K562 (cell line): ENCODE data around the gene SERTAD4. TPM values are rescaled to one million over a fixed set of nuclear protein-coding genes. Genes with fewer than 3 reads are reported as not detected.

Source experiments
- ATAC-seq: fragments of 200-7000 bp; cut with Tn5 transposase; 3 replicates; pipeline ENCODE4 v1.9.1; 2020; ENCODE audit warnings: moderate library complexity
- BruUV-seq: library from RNA; stranded (reverse); fragments of 400-500 nt; replicated peaks from 2 replicates; lab custom pipeline; 2021; lab: Mats Ljungman, UMichigan
- CTCF ChIA-PET: fragments of 300-600 bp; formaldehyde crosslinking; extraction: SDS; loops from one replicate; lab custom pipeline; 2021; ENCODE audit warnings: low intra/inter-chr PET ratio; lab: Yijun Ruan, JAX
- POLR2A ChIA-PET: fragments of 300-600, 350-650 bp; sonication (Branson Sonifier 250); formaldehyde crosslinking; extraction: SDS; loops from one replicate; lab custom pipeline; 2021; ENCODE audit warnings: antibody characterized with exemption, inconsistent platforms; lab: Yijun Ruan, JAX
- DNase-seq, 4 experiments: peaks; one replicate each; pipeline versions ENCODE4 v3.0.0 to v3.0.0-alpha.2; 2011 to 2018; ENCODE audit warnings: low spot score in 3 of 4, mixed read lengths in 3 of 4; ENCODE audit errors: extremely low read depth in 1 of 4
- FAIRE-seq: peaks from 2 replicates; lab custom pipeline; 2011; peaks lifted over from hg19 to GRCh38; lab: Jason Lieb, UNC
- H2AFZ ChIP-seq: 2 replicates; pipeline ENCODE4 v1.6.0; 2011; ENCODE audit warnings: low read depth, low read length, control low read depth, inconsistent platforms
- H3K27ac ChIP-seq: fragments of 200-600 bp; 3 replicates; pipeline ENCODE4 v1.8.0; 2011; ENCODE audit warnings: low read depth, mild to moderate bottlenecking, control low read depth, inconsistent platforms, low read length, moderate library complexity, mixed read lengths; ENCODE audit errors: extremely low read depth
- H3K27me3 ChIP-seq, 2 experiments: fragments of 300-600 bp in 1 of 2; 2 replicates in 1 of 2; 3 replicates in 1 of 2; pipeline versions ENCODE4 v1.6.0 to v1.8.0; 2011; ENCODE audit warnings: inconsistent platforms in 2 of 2, low read length in 2 of 2, mild to moderate bottlenecking in 1 of 2, mixed read lengths in 1 of 2, moderate library complexity in 1 of 2; ENCODE audit not compliant: control insufficient read depth in 2 of 2, insufficient read depth in 2 of 2
- H3K36me3 ChIP-seq: fragments of 300-600 bp; 3 replicates; pipeline ENCODE4 v1.8.0; 2011; ENCODE audit warnings: mild to moderate bottlenecking, low read length, inconsistent platforms; ENCODE audit not compliant: control insufficient read depth, insufficient read depth
- H3K4me1 ChIP-seq, 2 experiments: fragments of 200-600 bp in 1 of 2; replicated peaks in 1 of 2; 2 replicates in 1 of 2; 3 replicates in 1 of 2; pipeline versions ENCODE4 v1.5.1 to v1.8.0; 2011; ENCODE audit warnings: inconsistent platforms in 2 of 2, low read length in 2 of 2, mild to moderate bottlenecking in 1 of 2, mixed read lengths in 1 of 2, moderate library complexity in 1 of 2; ENCODE audit not compliant: control insufficient read depth in 2 of 2, insufficient read depth in 2 of 2
- H3K4me2 ChIP-seq: 2 replicates; pipeline ENCODE4 v1.6.1; 2011; ENCODE audit warnings: low read length, control low read depth, inconsistent platforms, mixed read lengths; ENCODE audit not compliant: insufficient read depth
- H3K4me3 ChIP-seq: fragments of 200-600 bp; sonication (generic), shearing (Covaris generic); 2 replicates; pipeline ENCODE4 v1.5.1; 2016; ENCODE audit warnings: control low read depth, inconsistent platforms
- H3K79me2 ChIP-seq: fragments of 200-600 bp; 3 replicates; pipeline ENCODE4 v1.8.0; 2011; ENCODE audit warnings: low read length, inconsistent platforms; ENCODE audit not compliant: control insufficient read depth, insufficient read depth
- H3K9ac ChIP-seq, 2 experiments: 2 replicates each; pipeline versions ENCODE4 v1.6.0 to v1.6.1; 2011; ENCODE audit warnings: low read depth in 2 of 2, low read length in 2 of 2, control low read depth in 1 of 2, inconsistent platforms in 1 of 2, mild to moderate bottlenecking in 1 of 2, mixed read lengths in 1 of 2; ENCODE audit not compliant: insufficient read depth in 1 of 2
- H3K9me1 ChIP-seq: one replicate; pipeline ENCODE4 v1.6.0; 2011; ENCODE audit warnings: inconsistent platforms, mild to moderate bottlenecking, low read length, moderate library complexity; ENCODE audit not compliant: control insufficient read depth, insufficient read depth
- H3K9me3 ChIP-seq: replicated peaks from 2 replicates; pipeline ENCODE4 v1.5.1; 2011; ENCODE audit warnings: low read depth, low read length, inconsistent platforms; ENCODE audit not compliant: control insufficient read depth, insufficient read depth
- H4K20me1 ChIP-seq: replicated peaks from 2 replicates; pipeline ENCODE4 v1.6.1; 2011; ENCODE audit warnings: low read length, inconsistent platforms, mixed read lengths; ENCODE audit not compliant: control insufficient read depth, insufficient read depth
- CEBPZ ChIP-seq: fragments of 150-350 bp; IDR thresholded peaks from 2 replicates; pipeline ENCODE4 v1.6.1; 2014; ENCODE audit warnings: low read depth, mild to moderate bottlenecking, low read length, borderline replicate concordance
- NCOA2 ChIP-seq, 2 experiments: fragments of 450-650 bp; IDR thresholded peaks; 2 replicates each; pipeline ENCODE4 v1.6.1; 2018; ENCODE audit warnings: mild to moderate bottlenecking in 2 of 2, moderate library complexity in 1 of 2; ENCODE audit not compliant: partially characterized antibody in 2 of 2
- NONO ChIP-seq, 2 experiments: fragments of 200-400 bp in 1 of 2; fragments of 450-650 bp in 1 of 2; formaldehyde crosslinking in 1 of 2; IDR thresholded peaks; 2 replicates each; pipeline ENCODE4 v1.6.1; 2017; ENCODE audit warnings: low read depth in 2 of 2, mild to moderate bottlenecking in 2 of 2, moderate library complexity in 2 of 2, low read length in 1 of 2
- PREB ChIP-seq: sonication (generic); formaldehyde crosslinking; IDR thresholded peaks from 2 replicates; pipeline ENCODE4 v1.8.1; 2023; ENCODE audit warnings: mild to moderate bottlenecking, missing genetic modification reagents
- SNRNP70 ChIP-seq: fragments of 200-400 bp; formaldehyde crosslinking; optimal IDR thresholded peaks from 2 replicates; pipeline ENCODE3; 2017; ENCODE audit warnings: low read depth, low read length
- ZNF766 ChIP-seq: fragments of 200-800 bp; sonication (Bioruptor generic); conservative IDR thresholded peaks from 2 replicates; pipeline ENCODE4 v1.6.1; 2016; ENCODE audit warnings: missing genetic modification characterization, missing compliant biosample characterization
- WGBS: fragments of 100-300 bp; shearing (Covaris generic); methylation state at CpG from one replicate; pipeline ENCODE4 v1.1.6; 2016; ENCODE audit warnings: low coverage, mixed read lengths; ENCODE audit not compliant: insufficient coverage; ENCODE audit errors: missing lambda C conversion rate; 5-methylcytosine and 5-hydroxymethylcytosine counted together
- in situ Hi-C: fragments of 300-500 bp; cut with MboI; formaldehyde crosslinking; loops from 4 replicates; pipeline ENCODE4 v1.15.0; 2018; ENCODE audit warnings: inconsistent platforms, mixed read lengths
- intact Hi-C: fragments of 100-400 bp; cut with micrococcal nuclease; formaldehyde crosslinking; loops from 2 replicates; pipeline ENCODE4 v1.14.2; 2022
- polyA plus RNA-seq, 8 experiments: library from polyadenylated mRNA; depleted of rRNA in 4 of 8; stranded (reverse) in 5 of 8; unstranded in 3 of 8; fragments of >200 nt; fragmentation: Nextera tagmentation in 2 of 8; fragmentation: Illumina TruSeq in 1 of 8; extraction: Ambion mirVana in 2 of 8; extraction: Trizol in 1 of 8; gene quantifications; 2 replicates each; pipeline versions ENCODE4 v1.2.1 to v1.2.3, GENCODE V29; 2011 to 2014; ENCODE audit warnings: inconsistent platforms in 1 of 8, missing spikeins in 1 of 8
- total RNA-seq, 7 experiments: library from RNA; depleted of rRNA in 6 of 7; stranded (reverse); fragments of >200 nt in 6 of 7; fragmentation: Illumina TruSeq in 2 of 7; extraction: Trizol in 2 of 7; gene quantifications; 2 replicates each; pipeline versions ENCODE4 v1.2.1 to v1.2.3, GENCODE V29; 2011 to 2021; ENCODE audit warnings: low replicate concordance in 1 of 7
- TF ChIP-seq, protein P1 (sequence below), 2 experiments: IDR thresholded peaks in 1 of 2; conservative IDR thresholded peaks in 1 of 2; 2 replicates each; pipeline ENCODE4 v1.6.1; 2016; ENCODE audit warnings: low read depth in 2 of 2, mild to moderate bottlenecking in 1 of 2, missing compliant biosample characterization in 1 of 2, missing genetic modification characterization in 1 of 2, moderate library complexity in 1 of 2

The SERTAD4 gene
- total and polyA plus RNA-seq, 9 of the 15 experiments (the other 6 are each of a cell fraction or from before 2014, with no cell fraction given): not detected

DNA sequence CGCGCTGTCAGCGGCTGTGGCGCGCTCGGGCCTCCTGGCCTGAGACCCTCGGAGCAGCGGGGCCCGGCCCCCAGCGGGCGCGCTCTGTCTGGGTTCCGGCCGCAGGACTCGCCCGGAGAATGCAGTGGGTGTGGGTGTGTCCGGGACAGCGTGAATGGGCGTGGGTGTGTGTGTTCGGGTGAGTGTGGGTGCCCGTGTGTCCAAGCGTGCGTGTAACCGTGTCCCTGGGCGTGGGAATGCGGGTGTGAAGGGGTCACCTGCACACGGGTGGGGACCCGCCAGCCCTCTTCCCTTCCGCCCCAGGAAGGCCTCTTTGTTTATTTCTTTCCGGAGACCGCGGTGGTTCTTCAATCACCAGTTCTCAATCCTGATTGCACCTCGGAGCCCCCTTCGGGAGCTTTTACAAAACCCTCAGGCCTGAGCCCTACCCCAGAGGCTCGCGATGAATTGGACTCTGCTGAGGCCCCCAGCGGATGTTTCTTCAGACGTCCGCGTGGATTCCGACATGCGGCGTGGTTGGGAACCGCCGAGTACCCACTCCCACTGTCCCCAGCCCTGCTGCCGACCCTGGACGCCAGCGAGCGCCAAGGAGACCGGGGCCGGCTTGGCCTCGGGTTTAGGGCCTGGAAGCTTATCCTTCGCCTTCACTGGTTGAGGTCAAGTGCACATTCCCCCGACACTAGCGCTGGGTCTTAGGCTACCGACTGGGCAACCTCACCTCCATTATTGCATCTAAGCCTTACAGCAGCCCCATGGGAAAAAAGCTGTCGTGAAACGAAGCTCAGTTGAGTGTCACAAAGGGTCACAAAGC, 19.3 kb downstream of the SERTAD4 start:
- H3K27me3 ChIP-seq: peaks cover 6 to 23% of the 10 kb centered on the region in 2 experiments; a peak in 3 of 5 replicates
- no TSS peak for BruUV-seq
- H3K36me3 ChIP-seq: no peaks in the 10 kb centered on the region
- no peak overlapping the region for H3K9ac ChIP-seq
- FAIRE-seq (no peak), DNase-seq (no peak), ATAC-seq (no peak)
- H3K4me3 ChIP-seq: no peak overlapping the region
- no peaks in the 10 kb centered on the region for H3K79me2 ChIP-seq
- in situ Hi-C loops: no loop called here
- intact Hi-C loops: no loop called here
- no peaks in the 10 kb centered on the region for H3K9me1 ChIP-seq
- H3K4me2 ChIP-seq: no peak overlapping the region
- no peaks in the 10 kb centered on the region for H3K9me3 ChIP-seq
- H3K27ac ChIP-seq: no peak overlapping the region
- CTCF ChIA-PET: no interaction called here
- H3K4me1 ChIP-seq: peaks cover 0 to 18% of the 10 kb centered on the region in 2 experiments; a peak in 2 of 5 replicates
- WGBS: 18% methylated on average over 36 of the region's 58 CpGs
- POLR2A ChIA-PET: interaction anchor here (0.6 kb wide), 2 partner anchors 14 to 27 kb away, joined by 3 read pairs; no protein-coding TSS in a partner anchor
- no peak overlapping the region for H2AFZ ChIP-seq
- TF ChIP-seq CEBPZ: no peak
- TF ChIP-seq PREB (CRISPR knock-in tag): no peak
- TF ChIP-seq NONO (IDR thresholded peaks at IDR 0.05; ENCODE audit: low read depth in 2 of 2, low read length in 1 of 2): no peak
- TF ChIP-seq SNRNP70: no peak
- no peak for TF ChIP-seq ZNF766 (CRISPR knock-in tag)
- no peak for TF ChIP-seq NCOA2 (IDR thresholded peaks at IDR 0.05; ENCODE audit: partially characterized antibody in 2 of 2)
- TF ChIP-seq, protein P1, sequence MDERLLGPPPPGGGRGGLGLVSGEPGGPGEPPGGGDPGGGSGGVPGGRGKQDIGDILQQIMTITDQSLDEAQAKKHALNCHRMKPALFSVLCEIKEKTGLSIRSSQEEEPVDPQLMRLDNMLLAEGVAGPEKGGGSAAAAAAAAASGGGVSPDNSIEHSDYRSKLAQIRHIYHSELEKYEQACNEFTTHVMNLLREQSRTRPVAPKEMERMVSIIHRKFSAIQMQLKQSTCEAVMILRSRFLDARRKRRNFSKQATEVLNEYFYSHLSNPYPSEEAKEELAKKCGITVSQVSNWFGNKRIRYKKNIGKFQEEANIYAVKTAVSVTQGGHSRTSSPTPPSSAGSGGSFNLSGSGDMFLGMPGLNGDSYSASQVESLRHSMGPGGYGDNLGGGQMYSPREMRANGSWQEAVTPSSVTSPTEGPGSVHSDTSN (CRISPR knock-in tag; IDR thresholded peaks at IDR 0.05; ENCODE audit: low read depth): no peak
- TF ChIP-seq, protein P1 (tag; conservative IDR thresholded peaks at IDR 0.05; ENCODE audit: low read depth): no peak
- no peaks in the 10 kb centered on the region for H4K20me1 ChIP-seq
